ENCODE results near the gene SLC6A3. TPM values are rescaled to one million over a fixed set of nuclear protein-coding genes. Genes with fewer than 3 reads are reported as not detected.
A peak's percentile ranks its signal among the peaks of the same experiment; 100 is the strongest.

SLC6A3 gene
- total and polyA plus RNA-seq, 3 donors from 2014 or later, result 0.55 to 1.5 (median 0.83) TPM

GRCh38 chr5:1351156-1351555 lies 94.1 kb downstream of the SLC6A3 start:
- Histone ChIP-seq H3K4me1 (peaks cover 4% of the 10 kb centered on the region), H3K4me3 (no peak overlapping the region), H3K36me3 (ENCODE audit: low read depth, missing control alignments) (no peaks in the 10 kb centered on the region), H3K9me3 (no peaks in the 10 kb centered on the region), H3K27ac (no peak overlapping the region), H3K27me3 (no peaks in the 10 kb centered on the region)
- TF ChIP-seq POLR2A (IDR thresholded peaks at IDR 0.05) (no peak), CTCF (IDR thresholded peaks at IDR 0.05) (no peak)
- WGBS, 2 donors, result 80 to 96% methylated on average over 4 of the region's 4 CpGs
- DNase-seq, result no peak
- intact Hi-C loops (cut with DNase I; ENCODE audit: low total_unique reads), result no loop called here

GRCh38 chr5:1349246-1349645 lies 96.0 kb downstream of the SLC6A3 start:
- intact Hi-C loops (cut with DNase I; ENCODE audit: low total_unique reads), result no loop called here
- H3K9me3 ChIP-seq, result no peaks in the 10 kb centered on the region
- no peaks in the 10 kb centered on the region for H3K27me3 ChIP-seq
- no peak overlapping the region for H3K27ac ChIP-seq
- peaks cover 13% of the 10 kb centered on the region for H3K4me1 ChIP-seq
- no peaks in the 10 kb centered on the region for H3K36me3 ChIP-seq (ENCODE audit: low read depth, missing control alignments)
- no peak overlapping the region for H3K4me3 ChIP-seq
- TF ChIP-seq CTCF (IDR thresholded peaks at IDR 0.05), result no peak
- TF ChIP-seq POLR2A (IDR thresholded peaks at IDR 0.05), result no peak
- 54 to 55% methylated on average over 12 of the region's 12 CpGs for WGBS, 2 donors
- DNase-seq, result no peak

- DNase-seq, result no peak
- no peak overlapping the region for H3K4me3 ChIP-seq
- intact Hi-C loops (cut with DNase I; ENCODE audit: low total_unique reads), result no loop called here
- no peak for TF ChIP-seq POLR2A (IDR thresholded peaks at IDR 0.05)
- no peak for TF ChIP-seq CTCF (IDR thresholded peaks at IDR 0.05)
- no peaks in the 10 kb centered on the region for H3K27me3 ChIP-seq
- WGBS, 2 donors, result 88 to 89% methylated on average over 1 of the region's 1 CpG
- H3K36me3 ChIP-seq (ENCODE audit: low read depth, missing control alignments), result no peaks in the 10 kb centered on the region
- H3K9me3 ChIP-seq, result no peaks in the 10 kb centered on the region
- peaks cover 16% of the 10 kb centered on the region for H3K4me1 ChIP-seq
- no peak overlapping the region for H3K27ac ChIP-seq
Measured at GRCh38 chr5:1348986-1349245, 96.3 kb downstream of the SLC6A3 start.

GRCh38 chr5:1347571-1347970 lies 97.7 kb downstream of the SLC6A3 start:
- DNase-seq, result no peak
- no peak for TF ChIP-seq POLR2A (IDR thresholded peaks at IDR 0.05)
- no peak for TF ChIP-seq CTCF (IDR thresholded peaks at IDR 0.05)
- H3K27me3 ChIP-seq, result no peaks in the 10 kb centered on the region
- H3K9me3 ChIP-seq, result no peaks in the 10 kb centered on the region
- H3K4me3 ChIP-seq, result no peak overlapping the region
- intact Hi-C loops (cut with DNase I; ENCODE audit: low total_unique reads), result no loop called here
- H3K4me1 ChIP-seq, result peaks cover 19% of the 10 kb centered on the region
- no peaks in the 10 kb centered on the region for H3K36me3 ChIP-seq (ENCODE audit: low read depth, missing control alignments)
- 59 to 64% methylated on average over 10 of the region's 10 CpGs for WGBS, 2 donors
- no peak overlapping the region for H3K27ac ChIP-seq

GRCh38 chr5:1346627-1347440 lies 98.4 kb downstream of the SLC6A3 start:
- Histone ChIP-seq H3K4me3 (no peak overlapping the region), H3K4me1 (peaks cover 19% of the 10 kb centered on the region), H3K27me3 (no peaks in the 10 kb centered on the region), H3K27ac (no peak overlapping the region), H3K36me3 (ENCODE audit: low read depth, missing control alignments) (no peaks in the 10 kb centered on the region), H3K9me3 (no peaks in the 10 kb centered on the region)
- intact Hi-C loops (cut with DNase I; ENCODE audit: low total_unique reads), result no loop called here
- no peak for TF ChIP-seq POLR2A (IDR thresholded peaks at IDR 0.05)
- TF ChIP-seq CTCF (IDR thresholded peaks at IDR 0.05), result no peak
- WGBS, 2 donors, result 60 to 72% methylated on average over 13 to 21 of the region's 21 CpGs
- DNase-seq, result peak; percentile 47

All from testis (tissue), 3 donors.